Glutamatergic neuron (in vitro differentiated cells): Measurements from ENCODE around the gene EPHB6. TPM values are rescaled to one million over a fixed set of nuclear protein-coding genes. Genes with fewer than 3 reads are reported as not detected.

Experiments
- DNase-seq: peaks from one replicate; pipeline ENCODE4 v3.0.0; 2022
- H3K27ac Mint-ChIP-seq: one replicate; pipeline ENCODE4 v1.8.0; 2020; ENCODE audit warnings: mild to moderate bottlenecking, mixed read lengths, inconsistent platforms; ENCODE audit not compliant: unreplicated experiment
- H3K27me3 Mint-ChIP-seq: one replicate; pipeline ENCODE4 v1.8.0; 2020; ENCODE audit warnings: mild to moderate bottlenecking, moderate library complexity, mixed read lengths, inconsistent platforms; ENCODE audit not compliant: unreplicated experiment
- H3K36me3 Mint-ChIP-seq: one replicate; pipeline ENCODE4 v1.8.0; 2020; ENCODE audit warnings: mild to moderate bottlenecking, mixed read lengths, inconsistent platforms; ENCODE audit not compliant: unreplicated experiment
- H3K4me1 Mint-ChIP-seq: one replicate; pipeline ENCODE4 v1.8.0; 2020; ENCODE audit warnings: mild to moderate bottlenecking, low read depth, mixed read lengths, inconsistent platforms; ENCODE audit not compliant: unreplicated experiment
- H3K4me3 Mint-ChIP-seq: one replicate; pipeline ENCODE4 v1.8.0; 2020; ENCODE audit warnings: mild to moderate bottlenecking, mixed read lengths, inconsistent platforms; ENCODE audit not compliant: unreplicated experiment
- H3K9me3 Mint-ChIP-seq: one replicate; pipeline ENCODE4 v1.8.0; 2020; ENCODE audit warnings: mild to moderate bottlenecking, moderate library complexity, mixed read lengths, inconsistent platforms; ENCODE audit not compliant: unreplicated experiment
- total RNA-seq: library from RNA; stranded (reverse); fragmentation: NEBNext Ultra II Directional; extraction: Animal tissue kit (Norgen Biotek cat#: 25700); gene quantifications from one replicate; pipeline ENCODE4 v1.2.1, GENCODE V29; 2021; ENCODE audit not compliant: unreplicated experiment
- TF ChIP-seq, protein P1 (sequence below): fragments of 200-600 bp; sonication (generic); IDR thresholded peaks from one replicate; pipeline ENCODE4 v1.5.0; 2021; ENCODE audit not compliant: partially characterized antibody, unreplicated experiment

The EPHB6 gene
- total RNA-seq, 1 donor from 2014 or later, result 21.4 TPM

DNA sequence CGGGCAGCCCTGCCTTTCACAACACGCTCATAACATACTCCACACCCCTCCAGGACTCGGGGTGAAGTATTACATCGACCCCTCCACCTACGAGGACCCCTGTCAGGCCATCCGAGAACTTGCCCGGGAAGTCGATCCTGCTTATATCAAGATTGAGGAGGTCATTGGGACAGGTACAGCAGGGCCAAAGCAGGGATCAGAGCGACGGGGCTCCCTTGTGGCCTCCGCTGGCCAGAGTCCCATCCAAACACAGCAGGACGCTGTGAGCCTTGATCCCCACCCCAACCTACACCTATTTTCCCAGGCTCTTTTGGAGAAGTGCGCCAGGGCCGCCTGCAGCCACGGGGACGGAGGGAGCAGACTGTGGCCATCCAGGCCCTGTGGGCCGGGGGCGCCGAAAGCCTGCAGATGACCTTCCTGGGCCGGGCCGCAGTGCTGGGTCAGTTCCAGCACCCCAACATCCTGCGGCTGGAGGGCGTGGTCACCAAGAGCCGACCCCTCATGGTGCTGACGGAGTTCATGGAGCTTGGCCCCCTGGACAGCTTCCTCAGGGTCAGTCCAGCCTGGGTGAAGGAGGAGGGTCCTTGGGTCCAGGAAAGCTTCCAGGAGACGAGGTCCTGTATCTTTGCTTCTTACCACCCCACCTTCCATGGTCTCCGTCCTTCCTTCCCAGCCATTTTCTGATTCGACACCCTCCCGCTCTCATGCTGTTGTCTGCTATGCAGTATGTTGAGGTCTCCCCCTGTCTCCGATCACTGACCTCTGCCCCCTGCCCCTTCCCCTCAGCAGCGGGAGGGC lies 13.5 kb downstream of the EPHB6 start:
- Mint-ChIP-seq H3K4me1 (no peaks in the 10 kb centered on the region), H3K27ac (no peak overlapping the region)
- TF ChIP-seq, protein P1, sequence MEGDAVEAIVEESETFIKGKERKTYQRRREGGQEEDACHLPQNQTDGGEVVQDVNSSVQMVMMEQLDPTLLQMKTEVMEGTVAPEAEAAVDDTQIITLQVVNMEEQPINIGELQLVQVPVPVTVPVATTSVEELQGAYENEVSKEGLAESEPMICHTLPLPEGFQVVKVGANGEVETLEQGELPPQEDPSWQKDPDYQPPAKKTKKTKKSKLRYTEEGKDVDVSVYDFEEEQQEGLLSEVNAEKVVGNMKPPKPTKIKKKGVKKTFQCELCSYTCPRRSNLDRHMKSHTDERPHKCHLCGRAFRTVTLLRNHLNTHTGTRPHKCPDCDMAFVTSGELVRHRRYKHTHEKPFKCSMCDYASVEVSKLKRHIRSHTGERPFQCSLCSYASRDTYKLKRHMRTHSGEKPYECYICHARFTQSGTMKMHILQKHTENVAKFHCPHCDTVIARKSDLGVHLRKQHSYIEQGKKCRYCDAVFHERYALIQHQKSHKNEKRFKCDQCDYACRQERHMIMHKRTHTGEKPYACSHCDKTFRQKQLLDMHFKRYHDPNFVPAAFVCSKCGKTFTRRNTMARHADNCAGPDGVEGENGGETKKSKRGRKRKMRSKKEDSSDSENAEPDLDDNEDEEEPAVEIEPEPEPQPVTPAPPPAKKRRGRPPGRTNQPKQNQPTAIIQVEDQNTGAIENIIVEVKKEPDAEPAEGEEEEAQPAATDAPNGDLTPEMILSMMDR, result no peak

DNA sequence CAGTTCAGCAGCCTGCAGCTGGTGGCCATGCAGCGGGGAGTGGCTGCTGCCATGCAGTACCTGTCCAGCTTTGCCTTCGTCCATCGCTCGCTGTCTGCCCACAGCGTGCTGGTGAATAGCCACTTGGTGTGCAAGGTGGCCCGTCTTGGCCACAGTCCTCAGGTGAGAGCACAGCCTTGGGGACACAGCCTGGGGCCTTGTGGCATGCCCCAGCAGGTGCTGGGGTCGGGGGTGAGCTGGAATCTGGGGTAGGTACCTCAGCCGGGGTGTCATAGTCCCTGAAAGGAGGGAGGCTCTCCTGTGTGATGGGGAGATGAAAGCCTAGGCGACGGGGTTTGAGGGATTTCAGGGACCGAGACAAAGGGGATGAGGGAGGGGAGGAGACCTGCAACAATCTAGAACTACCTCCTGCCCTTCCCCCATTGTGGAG lies 14.1 kb downstream of the EPHB6 start:
- Mint-ChIP-seq H3K27me3 (peaks cover 6% of the 10 kb centered on the region), H3K9me3 (peaks cover 4% of the 10 kb centered on the region), H3K36me3 (peaks cover 7% of the 10 kb centered on the region), H3K27ac (no peak overlapping the region), H3K4me1 (no peaks in the 10 kb centered on the region), H3K4me3 (no peak overlapping the region)
- TF ChIP-seq, protein P1, result no peak
- DNase-seq, result no peak

More for the DNA sequence above, 13.5 kb downstream of the EPHB6 start:
- Mint-ChIP-seq H3K4me3 (no peak overlapping the region), H3K27me3 (peaks cover 6% of the 10 kb centered on the region), H3K9me3 (peaks cover 1% of the 10 kb centered on the region), H3K36me3 (peaks cover under 1% of the 10 kb centered on the region)
- no peak for DNase-seq

DNA sequence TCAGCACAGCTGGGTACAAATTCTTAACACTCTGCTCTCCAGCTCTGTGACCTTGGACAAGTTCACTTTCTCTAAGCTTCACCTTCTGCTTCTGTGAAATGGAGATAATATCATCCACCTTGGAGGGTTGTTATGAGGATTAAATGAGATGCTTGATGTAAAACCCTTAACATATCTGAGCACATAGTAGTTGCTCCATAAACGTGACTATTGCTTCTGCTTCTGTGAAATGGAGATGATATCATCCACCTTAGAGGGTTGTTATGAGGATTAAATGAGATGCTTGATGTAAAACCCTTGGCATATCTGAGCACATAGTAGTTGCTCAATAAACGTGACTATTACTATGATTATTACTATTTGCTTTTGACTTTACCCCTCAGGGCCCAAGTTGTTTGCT lies 14.6 kb downstream of the EPHB6 start:
- peaks cover 4% of the 10 kb centered on the region for H3K9me3 Mint-ChIP-seq
- no peak overlapping the region for H3K27ac Mint-ChIP-seq
- peaks cover 11% of the 10 kb centered on the region for H3K36me3 Mint-ChIP-seq
- peaks cover 8% of the 10 kb centered on the region for H3K27me3 Mint-ChIP-seq
- H3K4me1 Mint-ChIP-seq, result no peaks in the 10 kb centered on the region
- TF ChIP-seq, protein P1, result no peak
- no peak overlapping the region for H3K4me3 Mint-ChIP-seq
- no peak for DNase-seq

DNA sequence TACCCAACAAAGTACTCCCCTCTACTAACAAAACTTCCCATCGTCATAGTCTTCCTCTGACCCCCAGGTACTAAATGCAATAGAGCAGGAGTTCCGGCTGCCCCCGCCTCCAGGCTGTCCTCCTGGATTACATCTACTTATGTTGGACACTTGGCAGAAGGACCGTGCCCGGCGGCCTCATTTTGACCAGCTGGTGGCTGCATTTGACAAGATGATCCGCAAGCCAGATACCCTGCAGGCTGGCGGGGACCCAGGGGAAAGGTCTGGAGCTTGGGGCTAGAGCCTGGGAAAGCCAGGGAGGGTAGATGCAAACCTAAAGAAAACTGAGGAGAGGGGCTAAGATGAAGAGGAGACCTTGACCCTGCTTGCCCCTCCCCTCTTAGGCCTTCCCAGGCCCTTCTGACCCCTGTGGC lies 15.3 kb downstream of the EPHB6 start:
- Mint-ChIP-seq H3K9me3 (peaks cover 4% of the 10 kb centered on the region), H3K36me3 (peaks cover 17% of the 10 kb centered on the region), H3K4me3 (no peak overlapping the region), H3K27ac (no peak overlapping the region), H3K27me3 (peaks cover 8% of the 10 kb centered on the region), H3K4me1 (no peaks in the 10 kb centered on the region)
- no peak for DNase-seq
- TF ChIP-seq, protein P1, result no peak

DNA sequence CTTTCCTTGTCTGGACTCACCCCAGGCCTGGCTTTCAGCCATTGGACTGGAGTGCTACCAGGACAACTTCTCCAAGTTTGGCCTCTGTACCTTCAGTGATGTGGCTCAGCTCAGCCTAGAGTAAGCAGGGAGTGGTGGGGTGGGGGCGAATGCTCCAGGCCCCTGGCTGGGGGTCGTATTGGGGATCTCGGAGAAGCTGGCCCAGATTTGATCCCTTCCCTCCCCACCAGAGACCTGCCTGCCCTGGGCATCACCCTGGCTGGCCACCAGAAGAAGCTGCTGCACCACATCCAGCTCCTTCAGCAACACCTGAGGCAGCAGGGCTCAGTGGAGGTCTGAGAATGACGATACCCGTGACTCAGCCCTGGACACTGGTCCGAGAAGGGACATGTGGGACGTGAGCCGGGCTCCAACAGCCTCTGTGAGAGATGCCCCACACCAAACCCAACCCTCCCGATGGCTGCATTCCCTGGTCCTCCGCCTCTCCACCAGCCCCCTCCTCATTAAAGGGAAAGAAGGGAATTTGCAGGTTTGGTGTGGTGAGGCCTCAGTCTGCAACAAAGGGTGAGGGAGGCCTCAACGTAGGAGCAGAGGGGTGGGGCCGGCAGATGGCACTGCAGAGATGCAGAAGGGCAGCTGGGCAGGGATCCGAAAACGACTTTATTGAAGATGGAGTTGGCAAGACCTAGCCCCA lies 15.8 kb downstream of the EPHB6 start:
- Mint-ChIP-seq H3K27ac (no peak overlapping the region), H3K4me1 (no peaks in the 10 kb centered on the region), H3K36me3 (peaks cover 19% of the 10 kb centered on the region), H3K4me3 (no peak overlapping the region), H3K9me3 (peaks cover 6% of the 10 kb centered on the region), H3K27me3 (peaks cover 8% of the 10 kb centered on the region)
- TF ChIP-seq, protein P1, result no peak
- DNase-seq, result no peak
